ENCODE data around the gene TMEM221. TPM values are rescaled to one million over a fixed set of nuclear protein-coding genes. Genes with fewer than 3 reads are reported as not detected.

The TMEM221 gene
- total RNA-seq, 4 donors from 2014 or later = 0.21 to 2.0 (median 0.30) TPM; not detected in 1

DNA sequence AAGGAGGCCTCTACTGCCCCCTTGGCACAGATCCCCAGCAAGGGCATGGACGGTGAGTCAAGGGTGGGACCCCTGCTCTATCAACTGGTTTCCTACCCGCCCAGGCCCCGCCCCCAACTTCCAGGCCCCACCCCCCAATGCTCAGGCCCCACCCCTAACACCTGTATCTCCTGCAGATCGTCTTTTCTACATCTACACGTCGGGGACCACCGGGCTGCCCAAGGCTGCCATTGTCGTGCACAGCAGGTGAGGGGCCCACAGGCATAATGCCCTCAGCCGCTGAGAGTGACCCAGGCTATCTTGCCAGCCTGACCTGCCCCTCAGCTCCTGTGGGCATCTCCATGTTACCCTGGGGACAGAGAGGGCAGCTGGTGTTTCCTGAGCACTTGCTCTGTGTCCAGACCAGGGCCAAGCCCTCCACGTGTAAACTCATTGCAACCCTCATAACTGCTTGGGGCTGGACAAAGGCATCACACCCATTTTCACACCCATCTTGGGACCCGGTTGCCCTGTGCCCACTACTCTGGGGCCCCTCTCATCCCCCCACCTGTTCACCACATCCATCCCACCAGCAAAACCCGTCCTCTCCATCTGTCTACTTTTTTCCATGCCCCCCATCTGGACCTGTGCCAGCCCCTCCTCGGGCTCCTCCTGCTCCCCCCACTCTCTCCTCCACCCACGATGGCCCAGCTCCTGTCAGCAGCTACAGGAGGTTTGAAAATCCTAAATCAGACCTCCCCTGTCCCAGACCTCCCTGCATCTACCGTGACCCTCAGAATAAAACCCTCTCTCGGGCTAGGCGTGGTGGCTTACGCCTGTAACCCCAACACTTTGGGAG, 39.0 kb upstream of the TMEM221 start:
- TF ChIP-seq POLR2A (IDR thresholded peaks at IDR 0.05) = no peak
- TF ChIP-seq, protein P1, sequence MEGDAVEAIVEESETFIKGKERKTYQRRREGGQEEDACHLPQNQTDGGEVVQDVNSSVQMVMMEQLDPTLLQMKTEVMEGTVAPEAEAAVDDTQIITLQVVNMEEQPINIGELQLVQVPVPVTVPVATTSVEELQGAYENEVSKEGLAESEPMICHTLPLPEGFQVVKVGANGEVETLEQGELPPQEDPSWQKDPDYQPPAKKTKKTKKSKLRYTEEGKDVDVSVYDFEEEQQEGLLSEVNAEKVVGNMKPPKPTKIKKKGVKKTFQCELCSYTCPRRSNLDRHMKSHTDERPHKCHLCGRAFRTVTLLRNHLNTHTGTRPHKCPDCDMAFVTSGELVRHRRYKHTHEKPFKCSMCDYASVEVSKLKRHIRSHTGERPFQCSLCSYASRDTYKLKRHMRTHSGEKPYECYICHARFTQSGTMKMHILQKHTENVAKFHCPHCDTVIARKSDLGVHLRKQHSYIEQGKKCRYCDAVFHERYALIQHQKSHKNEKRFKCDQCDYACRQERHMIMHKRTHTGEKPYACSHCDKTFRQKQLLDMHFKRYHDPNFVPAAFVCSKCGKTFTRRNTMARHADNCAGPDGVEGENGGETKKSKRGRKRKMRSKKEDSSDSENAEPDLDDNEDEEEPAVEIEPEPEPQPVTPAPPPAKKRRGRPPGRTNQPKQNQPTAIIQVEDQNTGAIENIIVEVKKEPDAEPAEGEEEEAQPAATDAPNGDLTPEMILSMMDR (IDR thresholded peaks at IDR 0.05) = no peak
- DNase-seq (ENCODE audit: low spot score in 2 of 2) = no peak
- Histone ChIP-seq H3K27ac (peak overlapping the region in 2 of 4 donors; percentile 50 to 62), H3K4me1 (peaks cover 0 to 77% (median 8%) of the 10 kb centered on the region in 4 donors), H3K9me3 (no peaks in the 10 kb centered on the region), H3K36me3 (peaks cover 0 to 47% (median 0%) of the 10 kb centered on the region in 3 donors), H3K27me3 (no peaks in the 10 kb centered on the region), H3K4me3 (no peak overlapping the region)
- WGBS, 2 donors = 67 to 72% methylated on average over 9 to 17 of the region's 18 CpGs

DNA sequence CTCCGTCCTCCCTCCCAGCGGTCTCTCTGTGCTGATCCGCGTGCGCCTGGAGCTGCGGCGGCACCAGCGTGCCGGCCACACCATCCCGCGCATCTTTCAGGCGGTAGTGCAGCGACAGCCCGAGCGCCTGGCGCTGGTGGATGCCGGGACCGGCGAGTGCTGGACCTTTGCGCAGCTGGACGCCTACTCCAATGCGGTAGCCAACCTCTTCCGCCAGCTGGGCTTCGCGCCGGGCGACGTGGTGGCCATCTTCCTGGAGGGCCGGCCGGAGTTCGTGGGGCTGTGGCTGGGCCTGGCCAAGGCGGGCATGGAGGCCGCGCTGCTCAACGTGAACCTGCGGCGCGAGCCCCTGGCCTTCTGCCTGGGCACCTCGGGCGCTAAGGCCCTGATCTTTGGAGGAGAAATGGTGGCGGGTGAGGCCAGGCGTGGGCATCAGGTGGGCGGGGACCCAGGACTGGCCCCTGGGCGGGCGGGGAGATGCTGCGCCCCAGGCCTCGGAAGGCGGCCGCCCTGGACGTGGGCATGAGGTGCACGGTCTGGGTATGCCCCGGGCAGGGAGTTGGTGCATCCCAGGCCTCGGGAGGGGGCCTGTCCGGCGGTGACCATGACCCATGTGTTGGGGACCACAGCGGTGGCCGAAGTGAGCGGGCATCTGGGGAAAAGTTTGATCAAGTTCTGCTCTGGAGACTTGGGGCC, 38.2 kb upstream of the TMEM221 start:
- TF ChIP-seq, protein P1 (IDR thresholded peaks at IDR 0.05) = no peak
- no peak for TF ChIP-seq EP300 (IDR thresholded peaks at IDR 0.05)
- TF ChIP-seq POLR2A (IDR thresholded peaks at IDR 0.05) = no peak
- Histone ChIP-seq H3K9me3 (no peaks in the 10 kb centered on the region), H3K4me3 (no peak overlapping the region), H3K27ac (no peak overlapping the region), H3K36me3 (peaks cover 0 to 47% (median 0%) of the 10 kb centered on the region in 3 donors), H3K4me1 (peaks cover 0 to 78% (median 12%) of the 10 kb centered on the region in 4 donors), H3K27me3 (no peaks in the 10 kb centered on the region)
- WGBS, 2 donors = 94 to 96% methylated on average over 36 to 43 of the region's 58 CpGs
- DNase-seq (ENCODE audit: low spot score in 2 of 2) = no peak

DNA sequence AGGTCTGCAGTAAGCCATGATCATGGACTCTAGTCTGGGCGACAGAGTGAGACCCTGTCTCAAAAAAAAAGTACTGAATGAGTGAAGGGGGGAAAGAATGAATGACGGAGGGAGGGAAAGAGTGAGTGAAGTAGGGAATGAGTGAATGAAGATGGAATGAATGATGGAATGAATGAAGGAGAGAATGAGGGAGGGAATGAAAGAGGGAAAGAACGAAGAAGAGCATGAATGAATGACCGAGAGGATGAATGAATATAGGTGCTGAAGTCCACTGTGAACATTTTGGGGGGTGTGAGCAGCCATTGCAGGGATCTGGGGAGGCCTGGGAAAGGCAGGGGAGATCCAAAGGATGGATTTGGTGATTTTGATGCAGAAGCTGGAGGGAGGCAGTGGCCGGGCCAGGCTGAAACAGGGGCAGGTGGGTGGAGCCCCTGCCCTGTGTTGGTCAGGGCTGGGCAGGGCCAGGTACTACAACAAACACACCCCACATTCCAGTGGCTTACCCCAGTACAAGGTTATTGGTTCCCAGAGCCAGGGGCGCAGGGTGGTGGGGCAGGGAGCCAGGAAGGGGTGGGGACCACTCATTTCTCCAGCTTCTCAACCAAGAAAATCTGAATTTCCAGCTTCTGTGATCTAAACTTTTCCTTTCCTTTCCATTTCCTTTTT, 36.2 kb upstream of the TMEM221 start:
- 87 to 88% methylated on average over 6 of the region's 6 CpGs for WGBS, 2 donors
- Histone ChIP-seq H3K9me3 (no peaks in the 10 kb centered on the region), H3K4me1 (peaks cover 0 to 78% (median 19%) of the 10 kb centered on the region in 4 donors), H3K4me3 (no peak overlapping the region), H3K36me3 (peaks cover 0 to 38% (median 0%) of the 10 kb centered on the region in 3 donors), H3K27ac (no peak overlapping the region), H3K27me3 (no peaks in the 10 kb centered on the region)
- DNase-seq (ENCODE audit: low spot score in 2 of 2) = no peak
- TF ChIP-seq POLR2A (IDR thresholded peaks at IDR 0.05) = no peak
- TF ChIP-seq EP300 (IDR thresholded peaks at IDR 0.05) = no peak
- TF ChIP-seq, protein P1 (IDR thresholded peaks at IDR 0.05) = no peak

DNA sequence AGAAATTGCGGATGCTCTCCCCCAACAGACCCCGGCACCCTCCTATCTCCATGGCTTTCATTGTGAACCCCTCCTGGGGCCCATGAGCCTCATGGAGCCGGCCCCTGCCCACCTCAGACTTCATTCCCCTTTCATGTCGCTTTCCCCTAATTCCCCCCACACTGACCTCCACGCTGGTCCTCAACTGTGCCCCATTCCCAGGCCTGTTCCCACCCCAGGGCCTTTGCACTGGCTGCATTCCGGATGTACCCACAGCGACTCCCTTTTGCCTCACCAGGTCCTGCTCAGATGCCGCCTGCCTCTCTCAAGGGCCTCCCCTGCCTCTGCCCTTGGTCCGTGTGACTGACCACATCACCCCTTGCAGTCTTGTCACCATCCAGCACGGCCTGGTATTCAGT, 35.1 kb upstream of the TMEM221 start:
- DNase-seq (ENCODE audit: low spot score in 2 of 2) = no peak
- H3K4me1 ChIP-seq = peaks cover 0 to 82% (median 21%) of the 10 kb centered on the region in 4 donors
- no peak overlapping the region for H3K4me3 ChIP-seq
- no peaks in the 10 kb centered on the region for H3K9me3 ChIP-seq
- TF ChIP-seq POLR2A (IDR thresholded peaks at IDR 0.05) = no peak
- no peak for TF ChIP-seq EP300 (IDR thresholded peaks at IDR 0.05)
- TF ChIP-seq, protein P1 (IDR thresholded peaks at IDR 0.05) = no peak
- peak overlapping the region in 1 of 4 donors; percentile 43 for H3K27ac ChIP-seq
- peaks cover 0 to 31% (median 0%) of the 10 kb centered on the region in 3 donors for H3K36me3 ChIP-seq
- H3K27me3 ChIP-seq = no peaks in the 10 kb centered on the region
- 88 to 93% methylated on average over 10 of the region's 10 CpGs for WGBS, 2 donors

Data from tibial nerve (tissue), 4 donors.